ENCODE data around the gene DDX56. TPM values are rescaled to one million over a fixed set of nuclear protein-coding genes. Genes with fewer than 3 reads are reported as not detected.

DDX56 gene
- total RNA-seq, 1 donor from 2014 or later: 49.1 TPM

- H3K4me1 ChIP-seq (ENCODE audit: control insufficient read depth in 3 of 3, insufficient read depth in 3 of 3, low read length in 3 of 3): no peaks in the 10 kb centered on the region
- no peaks in the 10 kb centered on the region for H3K9me3 ChIP-seq (ENCODE audit: control insufficient read depth in 3 of 3, low read length in 3 of 3)
- H3K27ac ChIP-seq (ENCODE audit: low read depth, low read length): no peak overlapping the region
- H3K4me3 ChIP-seq (ENCODE audit: low read length in 3 of 3): no peak overlapping the region
- no peaks in the 10 kb centered on the region for H3K36me3 ChIP-seq (ENCODE audit: control insufficient read depth in 3 of 3, insufficient read depth in 3 of 3, low read length in 3 of 3)
- H3K27me3 ChIP-seq (ENCODE audit: control insufficient read depth in 3 of 3, insufficient read depth in 3 of 3, low read length in 3 of 3): no peaks in the 10 kb centered on the region
- no peak overlapping the region for H3K9ac ChIP-seq (ENCODE audit: low read depth in 1 of 3, low read length in 3 of 3)
These were observed 36.3 kb downstream of the DDX56 start for GRCh38 chr7:44537442-44537841.

DNA sequence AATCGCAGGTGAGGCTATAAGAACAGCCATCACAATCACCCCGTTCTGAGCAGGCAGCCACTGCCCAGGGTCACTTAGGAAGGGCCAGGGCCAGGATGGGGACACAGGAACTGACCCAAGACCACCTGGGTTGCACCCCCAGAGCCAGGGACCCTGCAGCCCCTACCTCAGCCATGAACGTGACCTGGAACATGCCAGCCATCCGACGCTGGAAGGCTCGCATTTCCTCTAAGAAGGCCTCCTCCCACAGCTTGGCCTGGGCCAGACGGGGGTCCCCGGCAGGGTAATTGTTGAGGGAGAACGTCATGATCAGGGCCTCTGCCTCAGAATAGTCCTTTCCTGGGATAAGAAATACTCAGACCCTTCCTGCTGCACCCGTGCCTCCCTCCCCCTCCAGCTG lies 37.6 kb downstream of the DDX56 start:
- Histone ChIP-seq H3K4me3 (ENCODE audit: low read length in 3 of 3) (no peak overlapping the region), H3K27ac (ENCODE audit: low read depth, low read length) (no peak overlapping the region), H3K27me3 (ENCODE audit: control insufficient read depth in 3 of 3, insufficient read depth in 3 of 3, low read length in 3 of 3) (no peaks in the 10 kb centered on the region), H3K36me3 (ENCODE audit: control insufficient read depth in 3 of 3, insufficient read depth in 3 of 3, low read length in 3 of 3) (no peaks in the 10 kb centered on the region), H3K9me3 (ENCODE audit: control insufficient read depth in 3 of 3, low read length in 3 of 3) (no peaks in the 10 kb centered on the region), H3K4me1 (ENCODE audit: control insufficient read depth in 3 of 3, insufficient read depth in 3 of 3, low read length in 3 of 3) (no peaks in the 10 kb centered on the region), H3K9ac (ENCODE audit: low read depth in 1 of 3, low read length in 3 of 3) (no peak overlapping the region)

DNA sequence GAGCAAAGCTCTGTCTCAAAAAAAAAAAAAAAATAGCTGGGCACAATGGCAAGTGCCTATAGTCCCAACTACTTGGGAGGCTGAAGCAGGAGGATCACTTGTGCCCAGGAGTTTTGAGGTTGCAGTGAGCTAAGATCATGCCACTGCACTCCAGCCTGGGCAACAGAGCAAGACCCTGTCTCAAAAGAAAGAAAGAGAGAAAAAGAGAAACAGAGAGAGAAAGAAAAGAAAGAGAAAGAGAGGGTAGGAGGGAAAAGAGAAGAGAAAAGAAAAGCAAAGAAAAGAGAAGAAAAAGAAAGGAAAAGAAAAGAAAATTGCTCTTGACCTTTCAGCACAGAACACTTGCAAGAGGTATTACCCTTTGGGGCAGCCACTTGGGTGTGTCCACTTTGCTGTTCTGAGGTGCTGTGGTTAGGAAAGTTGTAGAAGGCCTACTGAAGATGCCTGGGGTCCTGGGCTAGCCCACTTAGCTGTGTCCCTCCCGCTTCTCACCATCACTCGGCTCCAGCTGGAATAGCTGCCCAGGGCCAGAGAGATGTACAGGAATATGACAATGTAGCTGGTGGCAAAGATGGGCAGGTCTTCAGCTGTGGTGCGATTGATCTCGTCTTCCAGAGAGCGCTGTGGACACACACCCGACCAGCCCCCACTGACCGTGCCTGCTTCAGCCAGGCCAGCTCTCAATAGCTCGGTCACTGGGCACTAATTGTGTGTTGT lies 38.2 kb downstream of the DDX56 start:
- no peak overlapping the region for H3K4me3 ChIP-seq (ENCODE audit: low read length in 3 of 3)
- no peaks in the 10 kb centered on the region for H3K4me1 ChIP-seq (ENCODE audit: control insufficient read depth in 3 of 3, insufficient read depth in 3 of 3, low read length in 3 of 3)
- H3K27ac ChIP-seq (ENCODE audit: low read depth, low read length): no peak overlapping the region
- no peak overlapping the region for H3K9ac ChIP-seq (ENCODE audit: low read depth in 1 of 3, low read length in 3 of 3)
- no peaks in the 10 kb centered on the region for H3K9me3 ChIP-seq (ENCODE audit: control insufficient read depth in 3 of 3, low read length in 3 of 3)
- no peaks in the 10 kb centered on the region for H3K36me3 ChIP-seq (ENCODE audit: control insufficient read depth in 3 of 3, insufficient read depth in 3 of 3, low read length in 3 of 3)
- H3K27me3 ChIP-seq (ENCODE audit: control insufficient read depth in 3 of 3, insufficient read depth in 3 of 3, low read length in 3 of 3): no peaks in the 10 kb centered on the region

DNA sequence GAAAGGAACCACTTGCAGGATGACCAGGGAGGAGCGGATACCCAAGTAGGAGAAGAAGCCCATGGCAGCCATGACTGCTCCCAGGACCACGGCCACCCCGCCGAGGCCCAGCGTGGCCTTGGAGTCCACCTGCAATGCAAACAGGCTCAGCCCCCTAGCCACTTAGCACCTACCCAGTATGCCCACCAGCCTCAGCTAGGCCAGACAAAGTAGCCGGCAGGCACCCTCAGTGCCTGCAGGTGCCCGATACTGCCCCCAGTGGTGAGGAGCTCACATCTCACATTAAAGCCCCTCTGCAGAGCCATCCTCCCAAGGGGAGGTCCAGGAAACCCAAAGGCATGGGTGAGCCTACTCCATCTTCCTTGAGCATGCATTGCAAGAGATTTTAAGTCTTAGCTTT lies 39.2 kb downstream of the DDX56 start:
- H3K4me1 ChIP-seq (ENCODE audit: control insufficient read depth in 3 of 3, insufficient read depth in 3 of 3, low read length in 3 of 3): no peaks in the 10 kb centered on the region
- H3K27ac ChIP-seq (ENCODE audit: low read depth, low read length): no peak overlapping the region
- no peaks in the 10 kb centered on the region for H3K36me3 ChIP-seq (ENCODE audit: control insufficient read depth in 3 of 3, insufficient read depth in 3 of 3, low read length in 3 of 3)
- no peak overlapping the region for H3K9ac ChIP-seq (ENCODE audit: low read depth in 1 of 3, low read length in 3 of 3)
- H3K27me3 ChIP-seq (ENCODE audit: control insufficient read depth in 3 of 3, insufficient read depth in 3 of 3, low read length in 3 of 3): no peaks in the 10 kb centered on the region
- no peak overlapping the region for H3K4me3 ChIP-seq (ENCODE audit: low read length in 3 of 3)
- H3K9me3 ChIP-seq (ENCODE audit: control insufficient read depth in 3 of 3, low read length in 3 of 3): no peaks in the 10 kb centered on the region

- Histone ChIP-seq H3K4me3 (ENCODE audit: low read length in 3 of 3) (no peak overlapping the region), H3K27ac (ENCODE audit: low read depth, low read length) (no peak overlapping the region), H3K4me1 (ENCODE audit: control insufficient read depth in 3 of 3, insufficient read depth in 3 of 3, low read length in 3 of 3) (no peaks in the 10 kb centered on the region), H3K36me3 (ENCODE audit: control insufficient read depth in 3 of 3, insufficient read depth in 3 of 3, low read length in 3 of 3) (no peaks in the 10 kb centered on the region), H3K9me3 (ENCODE audit: control insufficient read depth in 3 of 3, low read length in 3 of 3) (no peaks in the 10 kb centered on the region), H3K27me3 (ENCODE audit: control insufficient read depth in 3 of 3, insufficient read depth in 3 of 3, low read length in 3 of 3) (no peaks in the 10 kb centered on the region), H3K9ac (ENCODE audit: low read depth in 1 of 3, low read length in 3 of 3) (no peak overlapping the region)
These were observed 39.6 kb downstream of the DDX56 start for GRCh38 chr7:44534087-44534486.

DNA sequence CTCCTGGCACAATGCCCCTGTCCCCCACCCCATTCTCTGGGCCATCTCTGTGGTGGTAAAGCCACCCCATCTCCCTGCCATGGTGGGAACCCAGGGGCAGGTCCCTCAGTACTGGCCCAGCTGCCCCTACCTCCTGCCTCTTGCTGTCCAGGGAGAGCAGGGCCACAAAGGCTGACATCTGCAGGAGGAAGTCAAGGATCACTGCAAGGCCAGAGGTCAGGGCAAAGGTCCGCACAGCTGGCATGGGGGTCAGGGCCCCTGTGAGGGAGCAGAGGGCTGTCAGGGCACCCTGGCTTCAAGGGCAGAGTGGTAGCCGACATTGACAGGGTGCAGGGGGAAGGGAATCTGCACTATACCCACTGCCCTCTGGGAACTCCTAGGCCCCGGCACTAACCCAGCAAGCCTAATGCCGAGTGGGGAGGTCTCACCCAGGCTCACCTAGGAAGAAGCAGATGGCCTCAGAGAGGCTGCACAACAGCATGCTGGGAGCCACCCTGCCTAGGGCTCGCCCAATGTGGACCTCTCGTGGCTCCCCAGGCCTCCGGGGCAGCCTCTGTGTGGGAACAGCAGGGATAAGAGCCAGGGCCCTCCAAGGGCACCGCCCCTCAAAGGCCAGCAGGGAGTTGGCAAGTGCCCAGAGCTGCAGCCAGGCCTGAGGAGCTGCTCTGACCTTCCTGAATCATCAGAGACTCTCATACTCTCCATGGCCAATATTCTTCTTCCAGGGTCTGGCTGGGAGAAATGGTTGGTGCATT lies 40.2 kb downstream of the DDX56 start:
- H3K9ac ChIP-seq (ENCODE audit: low read depth in 1 of 3, low read length in 3 of 3): no peak overlapping the region
- no peak overlapping the region for H3K4me3 ChIP-seq (ENCODE audit: low read length in 3 of 3)
- no peaks in the 10 kb centered on the region for H3K36me3 ChIP-seq (ENCODE audit: control insufficient read depth in 3 of 3, insufficient read depth in 3 of 3, low read length in 3 of 3)
- no peaks in the 10 kb centered on the region for H3K4me1 ChIP-seq (ENCODE audit: control insufficient read depth in 3 of 3, insufficient read depth in 3 of 3, low read length in 3 of 3)
- no peaks in the 10 kb centered on the region for H3K27me3 ChIP-seq (ENCODE audit: control insufficient read depth in 3 of 3, insufficient read depth in 3 of 3, low read length in 3 of 3)
- no peaks in the 10 kb centered on the region for H3K9me3 ChIP-seq (ENCODE audit: control insufficient read depth in 3 of 3, low read length in 3 of 3)
- no peak overlapping the region for H3K27ac ChIP-seq (ENCODE audit: low read depth, low read length)

DNA sequence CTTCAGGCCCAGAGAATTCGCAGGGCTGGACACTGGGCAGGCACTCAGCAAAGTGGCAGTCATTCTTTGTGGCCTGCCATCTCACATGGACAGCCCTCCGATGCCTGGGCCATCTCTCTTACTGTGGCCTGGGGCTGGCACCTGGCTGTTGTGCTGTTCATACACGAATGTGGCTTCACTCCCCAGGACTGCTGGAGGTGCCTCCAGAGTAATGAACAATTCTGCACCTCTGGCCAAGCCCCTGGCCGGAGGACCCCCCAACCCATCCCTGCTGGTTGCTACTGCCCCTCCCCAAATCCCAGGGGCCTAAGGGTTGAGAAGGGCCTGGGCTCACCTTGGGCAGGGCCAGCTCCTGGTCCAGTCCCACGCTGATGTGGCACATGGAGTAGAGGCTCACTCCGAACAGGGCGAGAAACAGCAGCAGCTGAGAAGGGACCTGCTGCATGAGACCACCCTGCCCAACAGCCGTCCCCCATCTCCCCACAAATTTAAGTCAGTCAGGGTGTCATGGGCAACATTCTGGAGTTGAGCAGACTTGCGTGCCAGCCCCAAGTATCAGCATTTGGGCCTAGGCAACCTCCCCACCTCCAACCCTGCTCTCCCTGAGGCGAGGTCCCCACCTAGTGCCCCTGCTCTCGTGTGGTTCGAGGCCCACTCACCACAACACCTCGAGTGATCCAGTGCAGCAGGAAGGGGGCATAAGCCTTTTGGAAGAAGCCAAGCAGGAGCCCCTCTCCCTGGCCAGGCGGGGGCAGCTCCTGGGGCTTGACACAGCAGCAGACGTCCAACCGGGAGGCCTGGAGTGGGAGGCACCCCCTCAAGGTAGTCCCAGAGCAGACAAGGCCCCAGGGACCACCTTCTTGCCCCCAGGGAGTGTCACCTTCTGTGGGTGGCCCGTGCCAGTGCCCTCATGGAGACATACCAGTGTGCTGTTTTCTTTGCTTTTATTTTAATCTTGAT lies 42.0 kb downstream of the DDX56 start:
- Histone ChIP-seq H3K9ac (ENCODE audit: low read depth in 1 of 3, low read length in 3 of 3) (no peak overlapping the region), H3K4me1 (ENCODE audit: control insufficient read depth in 3 of 3, insufficient read depth in 3 of 3, low read length in 3 of 3) (no peaks in the 10 kb centered on the region), H3K36me3 (ENCODE audit: control insufficient read depth in 3 of 3, insufficient read depth in 3 of 3, low read length in 3 of 3) (no peaks in the 10 kb centered on the region), H3K9me3 (ENCODE audit: control insufficient read depth in 3 of 3, low read length in 3 of 3) (peaks cover 0 to 3% (median 0%) of the 10 kb centered on the region in 3 donors), H3K27ac (ENCODE audit: low read depth, low read length) (no peak overlapping the region), H3K27me3 (ENCODE audit: control insufficient read depth in 3 of 3, insufficient read depth in 3 of 3, low read length in 3 of 3) (no peaks in the 10 kb centered on the region), H3K4me3 (ENCODE audit: low read length in 3 of 3) (no peak overlapping the region)

- H3K9ac ChIP-seq (ENCODE audit: low read depth in 1 of 3, low read length in 3 of 3): no peak overlapping the region
- no peaks in the 10 kb centered on the region for H3K27me3 ChIP-seq (ENCODE audit: control insufficient read depth in 3 of 3, insufficient read depth in 3 of 3, low read length in 3 of 3)
- no peak overlapping the region for H3K27ac ChIP-seq (ENCODE audit: low read depth, low read length)
- no peaks in the 10 kb centered on the region for H3K4me1 ChIP-seq (ENCODE audit: control insufficient read depth in 3 of 3, insufficient read depth in 3 of 3, low read length in 3 of 3)
- no peak overlapping the region for H3K4me3 ChIP-seq (ENCODE audit: low read length in 3 of 3)
- no peaks in the 10 kb centered on the region for H3K36me3 ChIP-seq (ENCODE audit: control insufficient read depth in 3 of 3, insufficient read depth in 3 of 3, low read length in 3 of 3)
- peaks cover 0 to 3% (median 0%) of the 10 kb centered on the region in 3 donors for H3K9me3 ChIP-seq (ENCODE audit: control insufficient read depth in 3 of 3, low read length in 3 of 3)
These were observed 42.7 kb downstream of the DDX56 start for GRCh38 chr7:44530990-44531389.

- Histone ChIP-seq H3K36me3 (ENCODE audit: control insufficient read depth in 3 of 3, insufficient read depth in 3 of 3, low read length in 3 of 3) (no peaks in the 10 kb centered on the region), H3K27me3 (ENCODE audit: control insufficient read depth in 3 of 3, insufficient read depth in 3 of 3, low read length in 3 of 3) (no peaks in the 10 kb centered on the region), H3K4me1 (ENCODE audit: control insufficient read depth in 3 of 3, insufficient read depth in 3 of 3, low read length in 3 of 3) (no peaks in the 10 kb centered on the region), H3K4me3 (ENCODE audit: low read length in 3 of 3) (no peak overlapping the region), H3K27ac (ENCODE audit: low read depth, low read length) (no peak overlapping the region), H3K9me3 (ENCODE audit: control insufficient read depth in 3 of 3, low read length in 3 of 3) (peaks cover 0 to 3% (median 0%) of the 10 kb centered on the region in 3 donors), H3K9ac (ENCODE audit: low read depth in 1 of 3, low read length in 3 of 3) (no peak overlapping the region)
These were observed 48.8 kb downstream of the DDX56 start for GRCh38 chr7:44524811-44525388.

Data from skeletal muscle tissue (tissue), 4 donors.